RWPE2 (cell line): ENCODE measurements around the gene FITM1.

Source experiments
- ATAC-seq: fragments of 200-7000 bp; cut with Tn5 transposase; 3 replicates; pipeline ENCODE4 v1.9.1; 2021; ENCODE audit warnings: low read depth
- DNase-seq: peaks from one replicate; pipeline ENCODE4 v3.0.0-alpha.2; 2020; ENCODE audit warnings: low spot score
- H3K27ac ChIP-seq: fragments of 450-650 bp; 2 replicates; pipeline ENCODE4 v1.5.1; 2017; ENCODE audit warnings: mild to moderate bottlenecking; ENCODE audit not compliant: poor library complexity, severe bottlenecking
- H3K27me3 ChIP-seq: fragments of 250-450 bp; sonication (Bioruptor Pico); 2 replicates; pipeline ENCODE4 v1.5.1; 2021; ENCODE audit warnings: mild to moderate bottlenecking, moderate library complexity; ENCODE audit not compliant: insufficient read depth, poor library complexity, severe bottlenecking
- H3K36me3 ChIP-seq: fragments of 250-450 bp; sonication (Bioruptor Pico); 2 replicates; pipeline ENCODE4 v1.5.1; 2020; ENCODE audit warnings: low read depth, mild to moderate bottlenecking, moderate library complexity
- H3K4me1 ChIP-seq: fragments of 250-450 bp; sonication (Bioruptor Pico); 2 replicates; pipeline ENCODE4 v1.5.1; 2021; ENCODE audit warnings: mild to moderate bottlenecking, moderate library complexity; ENCODE audit not compliant: insufficient read depth, poor library complexity, severe bottlenecking
- H3K4me3 ChIP-seq: fragments of 250-450 bp; sonication (Bioruptor Pico); 2 replicates; pipeline ENCODE4 v1.5.1; 2021; ENCODE audit warnings: mild to moderate bottlenecking, moderate library complexity; ENCODE audit not compliant: severe bottlenecking
- H3K9me3 ChIP-seq: fragments of 250-450 bp; sonication (Bioruptor Pico); 2 replicates; pipeline ENCODE4 v1.5.1; 2021; ENCODE audit warnings: mild to moderate bottlenecking, moderate library complexity; ENCODE audit not compliant: severe bottlenecking
- TF ChIP-seq, protein P1 (sequence below): fragments of 450-650 bp; IDR thresholded peaks from one replicate; pipeline ENCODE4 v1.5.1; 2017; ENCODE audit warnings: mild to moderate bottlenecking, moderate library complexity; ENCODE audit not compliant: poor library complexity, severe bottlenecking

FITM1 gene

DNA sequence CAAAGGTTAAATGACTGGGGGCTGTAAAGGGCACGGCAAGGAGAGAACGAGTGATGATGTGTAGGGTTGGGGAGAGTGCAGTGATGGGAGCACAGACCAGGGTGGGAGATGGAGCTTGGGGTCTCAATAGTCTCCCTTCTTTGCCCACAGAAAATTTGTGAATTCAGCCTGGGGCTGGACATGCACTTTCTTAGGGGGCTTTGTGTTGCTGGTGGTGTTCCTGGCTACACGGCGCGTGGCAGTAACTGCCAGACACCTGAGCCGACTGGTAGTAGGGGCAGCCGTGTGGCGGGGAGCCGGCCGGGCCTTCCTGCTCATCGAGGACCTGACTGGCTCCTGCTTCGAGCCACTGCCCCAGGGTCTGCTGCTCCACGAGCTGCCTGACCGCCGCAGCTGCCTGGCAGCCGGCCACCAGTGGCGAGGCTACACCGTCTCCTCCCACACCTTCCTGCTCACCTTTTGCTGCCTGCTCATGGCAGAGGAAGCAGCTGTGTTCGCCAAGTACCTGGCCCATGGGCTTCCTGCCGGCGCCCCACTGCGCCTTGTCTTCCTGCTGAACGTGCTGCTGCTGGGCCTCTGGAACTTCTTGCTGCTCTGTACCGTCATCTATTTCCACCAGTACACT is 1.7 kb downstream of the FITM1 start:
- no peaks in the 10 kb centered on the region for H3K27me3 ChIP-seq
- no peak for DNase-seq
- no peak overlapping the region for H3K4me3 ChIP-seq
- TF ChIP-seq, protein P1, sequence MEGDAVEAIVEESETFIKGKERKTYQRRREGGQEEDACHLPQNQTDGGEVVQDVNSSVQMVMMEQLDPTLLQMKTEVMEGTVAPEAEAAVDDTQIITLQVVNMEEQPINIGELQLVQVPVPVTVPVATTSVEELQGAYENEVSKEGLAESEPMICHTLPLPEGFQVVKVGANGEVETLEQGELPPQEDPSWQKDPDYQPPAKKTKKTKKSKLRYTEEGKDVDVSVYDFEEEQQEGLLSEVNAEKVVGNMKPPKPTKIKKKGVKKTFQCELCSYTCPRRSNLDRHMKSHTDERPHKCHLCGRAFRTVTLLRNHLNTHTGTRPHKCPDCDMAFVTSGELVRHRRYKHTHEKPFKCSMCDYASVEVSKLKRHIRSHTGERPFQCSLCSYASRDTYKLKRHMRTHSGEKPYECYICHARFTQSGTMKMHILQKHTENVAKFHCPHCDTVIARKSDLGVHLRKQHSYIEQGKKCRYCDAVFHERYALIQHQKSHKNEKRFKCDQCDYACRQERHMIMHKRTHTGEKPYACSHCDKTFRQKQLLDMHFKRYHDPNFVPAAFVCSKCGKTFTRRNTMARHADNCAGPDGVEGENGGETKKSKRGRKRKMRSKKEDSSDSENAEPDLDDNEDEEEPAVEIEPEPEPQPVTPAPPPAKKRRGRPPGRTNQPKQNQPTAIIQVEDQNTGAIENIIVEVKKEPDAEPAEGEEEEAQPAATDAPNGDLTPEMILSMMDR, result no peak
- ATAC-seq, result peak; percentile 4; the same call in 1 of the 3 replicates
- H3K4me1 ChIP-seq, result peaks cover 5% of the 10 kb centered on the region
- H3K27ac ChIP-seq, result no peak overlapping the region
- peaks cover 2% of the 10 kb centered on the region; the same call in 1 of the 2 replicates for H3K36me3 ChIP-seq
- H3K9me3 ChIP-seq, result no peaks in the 10 kb centered on the region

DNA sequence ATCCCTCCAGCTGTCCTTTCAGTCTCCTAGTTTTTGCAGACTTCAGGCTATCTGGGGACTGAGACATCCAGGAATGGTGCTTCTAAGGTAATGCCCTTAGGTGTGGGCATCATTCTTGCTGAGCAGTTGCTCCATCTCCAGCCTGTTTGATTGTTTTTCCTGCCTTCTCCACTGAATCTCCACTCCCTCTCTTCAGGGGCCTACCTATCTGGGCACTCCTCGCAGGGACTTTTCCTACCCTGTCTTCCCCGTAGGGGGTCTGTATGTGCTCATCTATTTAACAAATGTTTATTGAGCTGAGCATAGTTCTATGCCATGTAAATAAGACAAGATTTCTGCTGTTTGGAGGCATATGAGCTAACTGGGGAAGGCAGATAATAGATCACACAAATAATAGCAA is 2.5 kb downstream of the FITM1 start:
- peaks cover 10% of the 10 kb centered on the region for H3K36me3 ChIP-seq
- no peak overlapping the region for H3K27ac ChIP-seq
- TF ChIP-seq, protein P1, result no peak
- DNase-seq, result no peak
- ATAC-seq, result no peak
- no peaks in the 10 kb centered on the region for H3K27me3 ChIP-seq
- H3K9me3 ChIP-seq, result no peaks in the 10 kb centered on the region
- H3K4me1 ChIP-seq, result peaks cover 5% of the 10 kb centered on the region
- no peak overlapping the region for H3K4me3 ChIP-seq

DNA sequence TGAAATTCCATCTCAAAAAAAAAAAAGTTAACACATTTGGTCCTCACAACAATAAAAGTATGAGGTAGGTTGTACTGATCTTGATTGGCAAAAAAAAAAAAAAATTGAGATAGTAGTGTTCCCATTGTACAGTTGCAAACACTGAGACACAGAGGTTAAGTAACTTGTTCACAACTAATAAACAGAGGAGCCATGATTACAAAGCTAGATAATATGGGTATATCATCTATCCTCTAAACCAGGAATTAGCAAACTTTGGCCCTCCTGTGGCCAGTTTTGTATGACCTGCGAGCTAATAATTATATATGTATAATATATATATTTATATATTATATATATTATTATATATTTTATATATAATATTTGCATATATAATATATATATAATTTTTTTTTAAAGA is 3.3 kb downstream of the FITM1 start:
- ATAC-seq (no peak), DNase-seq (no peak)
- peaks cover 5% of the 10 kb centered on the region for H3K4me1 ChIP-seq
- H3K27ac ChIP-seq, result no peak overlapping the region
- H3K4me3 ChIP-seq, result no peak overlapping the region
- TF ChIP-seq, protein P1, result no peak
- peaks cover 18% of the 10 kb centered on the region for H3K36me3 ChIP-seq
- no peaks in the 10 kb centered on the region for H3K27me3 ChIP-seq
- H3K9me3 ChIP-seq, result no peaks in the 10 kb centered on the region

DNA sequence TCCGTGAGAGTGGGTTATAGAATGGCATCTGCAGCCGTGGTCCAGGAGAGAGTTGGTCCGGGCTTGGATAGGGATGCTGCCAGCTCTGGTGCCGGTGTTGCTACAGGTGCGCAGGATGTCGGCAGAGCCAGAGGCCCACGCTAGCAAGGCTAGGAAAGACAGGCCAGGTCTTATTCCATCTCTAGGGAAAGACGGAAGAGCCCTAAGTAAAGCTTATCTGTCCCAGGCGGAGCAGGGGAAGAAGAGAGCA is 5.0 kb downstream of the FITM1 start:
- H3K9me3 ChIP-seq, result no peaks in the 10 kb centered on the region
- H3K4me3 ChIP-seq, result peak overlapping the region; percentile 88
- H3K27ac ChIP-seq, result peak overlapping the region; percentile 47
- DNase-seq (no peak), ATAC-seq (no peak)
- peaks cover 10% of the 10 kb centered on the region for H3K4me1 ChIP-seq
- H3K27me3 ChIP-seq, result no peaks in the 10 kb centered on the region
- H3K36me3 ChIP-seq, result peaks cover 33% of the 10 kb centered on the region
- TF ChIP-seq, protein P1, result no peak

DNA sequence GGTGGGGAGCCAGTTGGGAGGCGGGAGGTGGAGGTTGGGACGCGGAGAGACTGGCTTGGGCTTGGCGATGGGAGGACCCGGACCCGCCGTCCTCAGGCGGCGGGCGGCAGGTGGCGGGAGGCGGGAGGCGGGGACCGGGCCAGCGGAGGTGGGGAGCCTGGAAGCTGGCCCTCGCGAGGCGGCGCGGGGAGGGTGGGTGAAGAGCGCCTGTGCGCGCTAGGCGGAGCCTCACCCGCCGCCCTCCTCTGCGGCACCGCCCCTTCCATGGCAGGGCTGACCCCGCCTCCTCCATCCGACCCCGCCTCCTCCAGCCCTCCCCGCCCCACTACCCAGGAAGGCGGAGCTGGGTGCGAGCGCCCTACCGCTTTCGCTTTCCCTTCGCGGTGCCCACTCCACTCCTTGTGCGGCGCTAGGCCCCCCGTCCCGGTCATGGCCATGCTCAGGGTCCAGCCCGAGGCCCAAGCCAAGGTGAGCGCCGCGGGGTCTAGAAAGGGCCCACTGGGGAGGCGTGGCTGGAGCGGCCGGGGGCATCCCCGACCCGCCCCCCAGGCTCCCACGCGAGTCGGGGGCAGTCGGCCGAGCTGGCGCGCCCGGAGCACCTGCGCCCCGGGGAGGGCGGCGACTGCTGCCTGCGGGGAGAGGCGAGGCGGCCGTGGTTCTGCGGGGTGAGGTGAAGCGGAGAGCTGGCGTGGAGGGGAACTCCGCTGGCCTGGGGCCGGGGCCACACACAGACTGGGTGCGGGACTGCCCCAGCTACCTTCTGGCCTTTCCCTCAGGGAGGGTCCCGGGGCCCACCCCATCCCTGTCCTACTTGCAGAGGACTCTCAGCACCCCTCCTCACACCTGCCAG is 5.6 kb downstream of the FITM1 start, which contains the start of gene PSME1:
Gene PSME1 (plus strand): TSS at position 361 of the 850 bp plus-strand sequence. CDS start 69 bp downstream, at position 430.
- H3K4me3 ChIP-seq, result peak within 1 kb of the TSS; percentile 88
- DNase-seq (peak; percentile 90), ATAC-seq (peak; percentile 85)
- peaks cover 33% of the 10 kb centered on the region for H3K36me3 ChIP-seq
- H3K27ac ChIP-seq, result peak within 1 kb of the TSS; percentile 47
- H3K27me3 ChIP-seq, result no peaks in the 10 kb centered on the region
- H3K9me3 ChIP-seq, result no peaks in the 10 kb centered on the region
- peaks cover 10% of the 10 kb centered on the region for H3K4me1 ChIP-seq
- TF ChIP-seq, protein P1, result no peak
